ENCODE data around the gene LY9.

Gene LY9

DNA sequence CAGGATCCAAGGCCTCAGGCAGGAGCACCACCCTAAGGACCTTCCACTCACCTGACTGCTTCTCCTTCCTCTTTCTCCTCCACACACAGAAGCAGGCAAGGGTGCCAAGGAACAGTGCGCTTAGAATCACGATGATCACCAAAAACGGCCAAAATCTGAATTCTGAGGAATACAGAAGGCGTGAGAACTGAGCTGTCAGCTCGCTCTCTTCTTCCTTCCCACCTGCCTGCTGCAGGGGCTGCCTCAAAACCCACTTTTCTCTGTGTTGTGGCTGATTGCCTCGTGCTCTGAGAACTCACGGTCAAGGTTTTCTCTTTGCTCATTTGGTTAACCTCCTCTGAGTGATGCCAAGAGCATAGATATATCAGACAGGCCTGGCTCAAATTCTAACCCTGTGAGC is 42.9 kb downstream of the LY9 start:
- DNase-seq = no peak

DNA sequence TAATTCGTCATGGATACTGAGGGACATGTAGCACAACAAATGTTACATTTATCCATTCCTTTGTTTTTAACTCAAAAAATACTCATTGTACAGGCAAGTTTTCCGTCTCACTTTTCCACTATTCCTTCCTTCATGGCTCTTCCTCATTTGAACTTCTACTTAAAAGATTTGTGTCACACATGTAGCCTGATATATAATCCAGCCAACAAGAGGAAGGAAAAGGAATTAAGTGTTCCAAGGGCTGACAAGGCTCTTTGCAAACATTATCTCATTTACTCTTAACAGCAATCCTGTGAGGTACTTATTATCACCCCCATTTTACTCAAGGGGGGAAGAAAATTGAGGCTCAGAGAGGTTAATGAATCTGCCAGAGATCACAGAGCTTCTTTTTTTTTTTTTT is 43.8 kb downstream of the LY9 start:
- DNase-seq = no peak

DNA sequence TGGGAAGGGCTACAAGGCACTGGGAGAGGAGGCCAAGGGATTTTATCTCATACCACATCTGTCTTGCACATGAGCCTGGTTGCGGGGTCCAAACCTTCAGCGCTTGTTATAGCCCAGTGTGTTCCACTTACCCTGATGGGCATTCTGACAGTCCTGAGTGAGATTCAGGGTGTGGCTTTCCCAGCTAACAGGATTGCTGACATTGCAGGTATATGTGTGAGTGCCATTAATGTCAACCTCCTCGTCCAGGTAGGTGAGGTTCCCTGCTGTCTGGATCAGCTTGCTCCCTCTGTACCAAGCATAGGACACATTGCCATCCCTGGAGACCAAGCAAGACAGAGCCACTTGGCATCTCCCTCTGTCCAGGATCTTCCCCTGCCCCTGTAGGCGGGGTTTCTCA is 45.1 kb downstream of the LY9 start:
- no peak for DNase-seq

DNA sequence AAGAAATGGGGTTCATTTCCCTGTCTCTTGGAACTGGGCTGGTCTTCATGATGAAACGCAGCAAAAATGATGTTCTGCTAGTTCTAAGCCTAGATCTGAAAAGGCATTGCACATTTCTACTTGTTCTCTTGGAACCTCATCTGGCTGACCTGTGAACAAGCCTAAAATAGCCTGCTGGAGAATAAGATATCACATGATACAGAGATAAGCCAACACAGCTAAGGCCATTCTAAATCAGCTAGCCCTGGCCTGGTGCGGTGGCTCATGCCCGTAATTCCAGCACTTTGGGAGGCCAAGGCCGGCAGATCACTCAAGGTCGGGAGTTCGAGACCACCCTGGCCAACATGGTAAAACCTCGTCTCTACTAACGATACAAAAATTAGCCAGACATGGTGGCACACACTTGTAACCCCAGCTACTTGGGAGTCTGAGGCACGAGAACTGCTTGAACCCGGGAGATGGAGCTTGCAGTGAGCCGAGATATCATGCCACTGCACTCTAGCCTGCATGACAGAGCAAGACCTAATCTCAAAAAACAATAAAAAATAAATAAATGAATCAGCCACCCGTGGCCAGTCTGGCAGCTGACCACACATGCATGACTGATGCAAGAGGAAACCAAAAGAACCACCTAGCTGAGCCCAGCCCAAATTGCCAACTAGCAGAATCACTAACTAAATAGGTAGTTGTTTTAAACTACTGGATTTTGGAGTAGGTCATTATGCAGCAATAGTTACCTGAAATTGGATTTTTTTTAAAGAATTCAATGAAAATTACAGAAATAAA is 48.7 kb downstream of the LY9 start:
- no peak for DNase-seq

DNA sequence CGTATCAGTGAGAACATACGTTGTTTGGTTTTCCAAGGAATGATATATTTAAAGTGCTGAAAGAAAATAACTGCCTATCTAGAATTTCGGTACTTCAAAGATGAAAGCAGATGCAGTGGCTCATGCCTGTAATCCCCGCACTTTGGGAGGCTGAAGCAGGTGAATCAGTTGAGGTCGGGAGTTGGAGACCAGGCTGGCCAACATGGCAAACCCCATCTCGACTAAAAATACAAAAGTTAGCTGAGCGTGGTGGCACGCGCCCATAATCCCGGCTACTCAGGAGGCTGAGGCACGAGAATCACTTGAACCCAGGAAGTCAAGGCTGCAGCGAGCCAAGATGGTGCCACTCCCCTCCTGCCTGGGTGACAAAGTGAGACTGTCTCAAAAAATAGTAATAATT is 50.3 kb downstream of the LY9 start:
- no peak for DNase-seq

DNA sequence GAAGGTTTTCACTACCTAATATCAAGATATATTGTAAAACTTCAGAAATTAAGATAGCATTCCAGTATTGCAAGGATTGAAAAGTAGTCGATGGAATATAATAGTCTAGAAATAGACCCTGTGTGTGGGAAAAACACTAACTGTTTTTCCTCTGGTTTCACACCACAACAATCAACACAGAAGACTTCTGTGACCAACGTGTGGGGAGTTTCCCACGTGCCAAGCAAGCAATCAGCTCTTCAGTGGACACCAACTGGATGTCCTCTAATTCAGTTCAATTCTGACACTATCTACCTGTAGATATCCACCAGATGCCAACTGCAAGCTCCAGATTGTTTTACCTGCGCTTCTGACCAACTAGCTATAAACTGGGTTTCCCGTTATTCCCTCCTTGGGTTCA is 54.6 kb downstream of the LY9 start:
- DNase-seq = no peak

DNA sequence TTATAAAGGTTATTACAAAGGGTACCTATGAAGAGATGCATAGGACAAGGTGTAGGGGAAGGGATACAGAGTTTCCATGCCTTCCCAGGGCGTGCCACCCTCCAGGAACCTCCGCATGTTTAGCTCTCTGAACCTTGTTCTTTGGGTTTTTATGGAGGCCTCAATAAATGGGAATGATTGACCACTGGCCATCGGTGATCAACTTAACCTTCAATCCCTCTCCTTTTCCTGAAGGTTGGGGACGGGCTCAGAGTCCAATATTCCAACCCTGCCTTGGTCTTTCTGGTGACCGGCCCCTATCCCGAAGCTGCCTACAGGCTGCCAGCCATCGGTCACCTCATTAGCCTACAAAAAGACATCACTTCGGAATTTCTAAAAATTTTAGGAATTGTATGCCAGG is 55.0 kb downstream of the LY9 start:
- DNase-seq = no peak

DNA sequence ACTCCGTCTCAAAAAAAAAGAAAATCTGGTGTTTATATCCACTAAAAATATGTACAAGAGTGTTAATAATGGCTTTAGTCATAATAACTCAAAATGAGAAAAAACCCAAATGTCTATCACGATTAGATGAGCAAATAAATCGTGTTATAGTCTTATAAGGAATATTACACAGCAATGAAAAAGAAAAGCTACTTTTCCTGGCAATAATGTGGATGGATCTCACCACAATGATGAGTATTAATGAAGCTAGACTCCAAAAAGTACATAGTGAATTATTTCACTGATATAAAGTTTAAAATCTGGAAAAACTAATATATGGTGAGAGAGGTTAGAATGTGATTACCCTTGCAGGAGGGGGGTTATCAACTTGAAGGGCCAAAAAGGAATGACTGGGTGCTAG is 57.0 kb downstream of the LY9 start:
- DNase-seq = no peak

DNA sequence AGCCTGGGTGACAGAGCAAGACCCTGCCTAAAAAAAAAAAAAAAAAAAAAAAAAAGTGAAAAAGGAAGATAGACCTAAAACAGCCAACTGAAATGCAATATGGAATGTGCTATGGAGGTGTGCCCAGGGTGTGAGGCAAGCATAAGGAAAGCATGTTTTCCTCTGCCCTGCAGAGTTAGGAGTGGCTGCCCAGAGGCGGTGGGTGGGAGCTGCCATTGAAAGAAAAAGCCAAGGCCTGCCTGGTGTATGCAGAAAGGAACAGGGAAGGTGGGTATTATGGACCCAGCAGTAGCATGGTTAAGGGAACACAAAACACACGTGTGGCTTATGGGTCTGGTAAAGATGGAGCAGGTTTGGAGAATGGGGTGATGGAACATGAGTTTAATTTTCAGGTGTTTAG is 57.8 kb downstream of the LY9 start:
- no peak for DNase-seq

DNA sequence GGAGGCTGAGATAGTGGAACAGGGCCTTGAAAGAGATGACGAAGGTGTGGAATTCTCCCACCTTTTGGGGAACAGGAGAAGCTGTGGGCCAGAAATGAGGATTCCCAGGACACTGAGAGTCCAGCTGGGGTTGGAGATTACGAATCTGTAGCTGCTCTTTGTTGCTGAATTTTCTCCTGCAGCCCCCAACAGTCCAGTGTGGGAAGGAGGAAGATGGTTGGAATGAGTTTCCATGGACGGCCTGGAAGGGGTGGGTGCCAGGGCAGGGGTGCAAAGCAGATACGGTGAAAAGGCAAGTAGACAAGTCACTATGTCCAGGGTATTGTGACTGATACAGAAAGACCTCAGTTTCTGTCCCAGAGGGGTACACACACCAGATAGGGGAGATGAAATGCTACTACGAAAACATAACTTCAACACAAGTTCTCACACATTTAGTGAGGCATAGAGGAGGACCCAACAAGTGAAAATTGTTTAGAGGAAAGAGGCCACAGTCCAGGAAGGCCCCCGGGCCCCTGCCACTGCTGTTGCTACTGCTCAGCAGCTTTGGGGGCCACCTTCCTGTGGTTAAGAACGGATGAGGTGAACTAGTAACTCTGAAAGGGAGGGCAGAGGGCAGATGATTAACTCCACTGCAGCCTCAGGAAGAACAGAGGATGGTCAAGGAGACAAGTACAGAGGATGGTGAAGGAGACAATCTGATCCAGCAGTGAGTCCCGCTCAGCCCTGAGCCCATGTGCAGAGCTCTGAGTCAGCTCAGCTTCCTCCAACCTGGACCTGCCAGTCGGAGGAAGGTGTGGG is 59.4 kb downstream of the LY9 start:
- DNase-seq = no peak

DNA sequence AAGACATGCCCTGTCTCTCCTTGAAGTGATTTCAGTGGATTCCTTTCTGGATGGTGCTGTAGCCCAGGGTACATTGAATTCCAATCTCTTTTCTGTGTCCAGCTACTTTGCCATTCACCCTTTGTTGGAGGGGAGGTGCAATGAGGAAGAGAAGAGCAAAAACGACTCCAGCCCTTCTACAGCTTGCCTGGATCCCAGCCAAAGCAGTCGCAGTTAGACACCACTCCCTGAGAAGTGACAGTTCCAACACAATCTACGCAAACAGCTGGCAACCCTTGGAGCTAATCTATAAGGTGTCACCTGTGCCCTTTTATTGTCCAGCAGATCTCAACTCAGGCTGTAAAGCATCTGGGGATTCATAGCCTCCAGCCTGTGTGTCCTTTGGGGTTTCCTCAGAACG is 62.1 kb downstream of the LY9 start:
- no peak for DNase-seq

DNA sequence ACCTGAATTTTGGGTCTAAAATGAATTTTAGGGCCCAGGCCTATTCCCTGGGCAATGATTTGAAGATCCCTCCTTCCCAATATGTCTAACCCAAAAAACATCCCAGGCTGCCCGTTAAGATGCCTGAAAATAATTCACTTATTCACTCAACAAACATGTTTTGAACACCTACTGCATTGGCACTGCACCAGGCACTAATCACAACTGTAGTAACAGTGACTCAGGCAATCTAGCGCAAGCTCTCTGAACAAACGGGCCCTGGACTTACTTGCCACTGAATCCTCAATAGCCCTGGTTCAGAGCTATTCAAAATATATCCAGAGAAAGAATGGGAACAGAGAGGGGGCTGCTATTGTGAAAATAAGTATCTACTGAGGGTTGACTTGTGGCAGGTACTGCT is 62.5 kb downstream of the LY9 start:
- DNase-seq = no peak

DNA sequence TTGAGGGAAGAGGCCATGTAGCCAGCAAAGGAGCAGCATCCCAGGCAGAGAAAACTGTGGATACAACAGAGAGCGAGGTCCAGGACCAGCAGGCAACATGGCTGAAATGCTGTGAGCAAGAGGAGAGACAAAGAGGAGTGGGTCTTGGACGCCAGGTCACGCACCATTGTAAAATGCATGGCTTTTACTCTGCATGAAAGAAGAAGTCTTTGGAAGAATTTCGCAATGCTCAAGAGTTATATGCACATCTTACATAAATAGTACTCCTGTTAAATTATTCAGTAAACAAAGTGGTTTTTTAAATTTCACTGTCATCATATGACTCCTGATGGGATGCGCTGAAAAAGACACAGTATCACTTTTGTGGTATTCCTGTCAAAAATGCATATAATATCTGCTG is 63.2 kb downstream of the LY9 start:
- no peak for DNase-seq

DNA sequence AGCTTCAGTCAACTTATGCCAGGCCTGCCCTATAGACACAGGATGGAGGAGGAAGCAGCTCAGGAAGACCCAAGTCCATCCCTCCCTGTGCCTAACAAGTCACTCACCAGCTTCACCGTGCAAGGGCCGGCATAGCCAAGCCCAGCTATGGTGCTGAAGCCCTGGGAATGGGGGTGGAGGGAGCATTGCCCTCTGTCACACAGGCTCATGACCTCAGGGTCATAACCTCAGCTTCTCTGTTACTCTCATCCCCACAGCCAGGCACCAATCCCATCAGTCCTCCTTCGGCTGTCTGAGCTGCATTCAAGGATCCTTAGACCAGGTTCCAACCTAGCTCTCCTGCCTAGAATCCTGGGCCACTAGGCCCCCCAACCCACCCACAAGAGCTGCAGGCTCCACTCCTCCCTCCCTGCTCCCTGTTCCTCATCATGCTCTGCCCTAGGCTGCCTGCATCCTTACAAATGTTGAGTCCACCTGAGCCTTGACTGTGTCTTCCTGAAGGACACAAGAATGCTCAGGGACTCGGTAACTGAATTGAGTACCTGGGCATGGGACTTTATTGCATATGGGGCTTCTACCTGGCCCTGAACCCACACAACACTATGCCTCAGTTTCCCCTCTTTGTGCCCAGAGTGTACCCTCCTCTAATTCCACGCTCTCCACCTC is 65.0 kb downstream of the LY9 start:
- no peak for DNase-seq

DNA sequence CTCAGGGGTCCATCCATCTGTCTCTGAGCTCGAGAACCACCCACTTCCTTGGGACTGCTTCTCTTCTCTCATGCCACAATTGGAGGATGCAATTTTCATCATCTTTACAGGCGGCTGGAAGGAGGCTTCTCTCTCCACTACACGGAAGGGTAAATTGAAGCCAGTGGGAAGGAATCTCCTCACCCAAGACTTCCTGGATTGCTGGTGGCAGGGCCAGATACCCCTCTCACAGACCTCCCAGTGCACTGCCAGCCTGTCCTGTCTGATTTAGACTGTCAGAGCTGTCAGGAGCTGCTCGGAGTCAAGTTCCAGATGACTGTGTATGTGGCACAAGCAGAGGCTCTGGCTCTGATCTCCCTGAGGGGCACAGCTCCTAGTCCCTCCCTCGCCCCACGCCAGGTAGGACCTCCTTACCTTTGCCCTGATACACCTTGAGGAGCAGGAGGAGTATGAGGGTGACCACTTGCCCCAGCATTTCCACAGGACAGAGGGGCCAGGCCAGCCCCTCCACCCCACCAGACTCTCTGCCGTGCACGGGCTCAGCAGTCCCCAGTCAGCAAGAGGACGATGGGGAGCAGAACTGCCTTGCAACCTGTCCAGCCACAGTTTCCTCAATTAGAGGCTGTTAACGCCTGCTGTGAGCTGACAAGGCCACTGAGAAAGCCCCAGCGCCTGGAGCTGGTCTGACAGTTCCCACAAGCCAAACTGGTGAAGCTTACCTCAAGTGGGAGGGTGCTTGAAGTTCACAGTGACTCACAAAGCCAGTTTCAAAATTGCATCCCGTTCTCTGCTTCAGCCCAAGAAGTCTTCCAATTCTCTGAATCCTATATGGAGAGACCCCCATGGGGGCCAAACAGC is 66.5 kb downstream of the LY9 start, which contains the start of gene CD244:
Gene CD244, minus strand, starts transcription at position 685 of the 858 bp plus-strand sequence. Its CDS starts 210 bp downstream, at position 475.
- DNase-seq = peak; percentile 34

DNA sequence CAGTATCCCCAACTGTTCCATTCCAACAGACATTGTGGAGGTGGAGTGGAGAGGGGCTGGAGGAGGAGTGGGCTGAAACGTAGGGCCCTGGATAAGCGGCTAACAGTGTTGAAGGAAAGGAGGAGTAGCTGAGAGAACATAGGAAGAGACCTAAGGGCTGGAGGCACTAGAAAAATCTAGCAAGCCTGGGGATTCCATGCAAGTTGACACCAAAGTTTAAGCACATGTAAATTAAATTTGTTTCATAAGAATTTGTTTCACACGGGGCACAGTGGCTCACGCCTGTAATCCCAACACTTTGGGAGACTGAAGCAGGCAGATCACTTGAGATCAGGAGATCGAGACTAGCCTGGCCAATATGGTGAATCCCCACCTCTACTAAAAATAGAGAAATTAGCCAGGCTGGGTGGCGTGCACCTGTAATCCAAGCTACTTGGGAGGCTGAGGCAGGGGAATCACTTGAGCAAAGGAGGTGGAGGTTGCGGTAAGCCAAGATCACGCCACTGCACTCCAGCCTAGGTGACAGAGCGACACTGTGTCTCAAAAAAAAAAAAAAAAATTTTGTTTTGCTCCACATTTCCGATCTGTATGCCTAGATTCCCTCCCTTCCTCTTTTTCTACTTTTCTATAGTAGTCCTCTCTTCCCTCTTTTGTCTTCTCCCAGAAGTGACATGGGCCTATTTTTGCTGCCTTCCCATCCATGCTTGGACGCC is 67.2 kb downstream of the LY9 start:
- DNase-seq = no peak

DNA sequence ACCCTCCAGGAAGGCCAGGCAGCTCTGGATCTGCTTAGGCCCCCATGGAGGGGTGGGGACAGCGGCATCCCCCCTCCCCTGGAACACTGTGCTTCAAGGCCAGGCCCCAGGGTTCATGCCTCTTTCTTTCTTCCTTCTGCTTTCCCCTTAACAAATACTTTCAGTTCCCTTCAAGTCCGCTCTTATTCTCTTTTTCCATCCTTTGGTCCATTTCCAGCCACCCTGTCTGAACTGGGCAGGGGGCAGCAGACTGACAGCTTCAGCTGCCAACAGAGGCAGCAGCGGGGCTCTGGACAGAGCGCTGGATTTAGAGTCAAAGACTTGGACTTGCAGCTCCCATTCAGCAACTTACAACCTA is 67.8 kb downstream of the LY9 start:
- DNase-seq = no peak

DNA sequence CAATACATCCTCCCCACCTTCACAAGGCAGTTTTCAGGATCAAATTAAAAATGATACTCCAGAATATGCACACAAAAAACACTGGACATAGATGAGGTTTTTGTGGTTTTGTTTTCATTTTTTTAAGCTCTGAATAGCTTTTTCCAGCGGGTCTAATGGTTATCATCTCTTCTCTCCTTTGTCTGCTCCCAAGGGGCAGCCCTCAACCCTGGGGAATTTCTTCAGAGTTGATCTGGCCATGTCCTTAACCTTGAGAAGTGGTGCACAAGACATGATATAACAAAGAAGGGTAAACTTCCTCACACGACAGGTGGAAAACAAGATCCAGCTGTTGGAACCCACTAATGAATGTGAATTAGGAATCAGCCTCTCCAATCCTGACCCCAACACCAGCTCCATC is 68.2 kb downstream of the LY9 start:
- no peak for DNase-seq

DNA sequence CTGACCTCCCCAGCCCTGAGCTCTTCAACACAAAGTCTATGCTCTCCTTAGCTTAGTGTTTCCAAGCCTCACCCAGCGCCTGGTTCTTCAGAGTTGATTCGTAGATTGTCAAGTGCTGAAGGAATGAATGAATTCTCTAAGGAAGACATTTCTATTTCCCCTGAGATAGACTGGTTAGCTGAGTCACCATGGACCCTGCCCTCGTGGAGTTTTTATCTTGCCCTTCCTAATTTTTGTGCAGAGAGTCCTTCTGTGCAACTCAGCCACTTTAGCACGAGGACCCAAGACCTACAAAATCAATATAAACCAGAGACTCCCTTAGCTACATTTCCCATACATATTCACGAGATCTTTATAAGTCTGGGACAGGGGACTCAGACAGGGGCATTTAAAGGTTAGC is 69.4 kb downstream of the LY9 start:
- no peak for DNase-seq

DNA sequence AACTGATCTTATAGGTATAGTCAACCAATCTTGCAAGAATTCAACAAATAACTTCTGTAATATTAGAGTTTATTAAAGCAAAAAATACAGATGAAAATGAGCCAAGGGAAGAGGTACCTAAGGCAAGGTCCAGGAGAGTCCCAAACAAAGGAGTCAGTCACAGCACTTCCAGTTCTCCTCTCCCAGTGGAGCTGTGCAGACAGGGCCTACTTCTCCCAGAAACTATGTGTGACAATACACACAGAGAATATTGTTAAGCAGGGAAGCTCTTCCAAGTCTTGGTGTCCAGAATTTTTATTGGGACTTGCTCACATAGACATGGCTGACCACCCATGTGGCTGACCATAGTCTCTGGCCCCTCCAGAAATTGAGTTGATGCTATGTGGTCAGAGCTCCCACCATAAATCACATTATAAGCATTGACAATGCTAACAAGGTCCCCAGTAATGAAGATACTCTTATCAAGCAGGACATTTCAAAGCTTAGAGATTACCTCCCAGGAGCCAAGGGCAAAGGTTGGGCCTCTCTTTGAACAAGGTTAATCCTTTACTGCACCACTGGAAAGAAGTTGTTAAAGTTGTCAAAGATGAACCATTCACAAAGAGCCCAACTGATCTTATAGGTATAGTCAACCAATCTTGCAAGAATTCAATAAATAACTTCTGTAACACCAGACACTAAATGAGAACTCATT is 70.2 kb downstream of the LY9 start:
- DNase-seq = no peak

DNA sequence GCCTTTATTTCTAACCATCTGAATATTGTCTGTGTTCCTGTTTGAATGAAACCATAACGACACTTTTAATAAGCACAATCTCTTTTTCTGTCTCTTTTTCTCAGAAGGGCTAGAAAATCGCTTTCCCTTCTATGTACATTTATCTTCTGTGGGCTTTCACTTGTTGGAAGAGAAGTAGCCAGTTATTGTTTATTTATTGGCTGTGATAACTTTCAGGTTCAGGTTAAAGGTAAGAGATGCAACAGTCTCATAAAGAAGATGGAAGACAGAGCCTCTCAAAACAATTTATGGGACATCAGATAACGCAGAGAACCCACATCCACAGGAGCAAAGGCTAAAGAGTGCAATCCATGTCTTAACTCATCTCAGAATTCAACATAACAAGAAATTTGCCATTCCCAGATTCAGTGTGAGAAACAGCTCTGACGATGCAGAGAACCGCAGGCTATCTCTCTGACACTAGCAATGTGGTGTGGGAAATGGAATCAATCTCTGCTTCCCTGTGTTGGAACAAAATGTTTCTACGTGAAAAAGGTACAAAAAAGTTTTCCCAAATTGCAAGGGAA is 70.8 kb downstream of the LY9 start:
- DNase-seq = no peak

Data from stimulated activated CD4-positive, alpha-beta T cell treated with anti-CD3 and anti-CD28 coated beads, Interleukin-4, amount 100 ng/mL, for 1 hour (primary cell).